ENCODE measurements around the gene KCNJ2.

Gene KCNJ2

DNA sequence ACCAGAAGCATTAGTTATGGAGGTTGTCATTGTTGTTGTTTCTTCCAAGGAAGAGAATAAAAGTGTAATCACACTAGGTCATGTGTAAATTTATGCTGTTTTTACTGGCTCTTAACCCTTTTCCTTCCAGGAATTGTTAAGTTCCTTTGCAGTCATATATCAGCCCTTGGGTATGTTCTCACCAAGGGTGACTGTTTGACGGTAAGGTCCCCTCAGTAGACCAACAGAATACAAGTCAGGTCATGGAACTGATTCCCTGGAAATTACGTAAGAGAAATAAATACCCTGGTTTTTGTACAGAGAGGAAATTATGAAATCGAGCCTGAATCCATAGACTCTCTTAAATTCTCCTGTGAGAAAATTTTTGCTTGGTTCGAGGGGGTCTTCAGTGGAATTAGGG is 11.2 kb upstream of the KCNJ2 start:
- FAIRE-seq = no peak
- DNase-seq (ENCODE audit: insufficient read length, low spot score) = no peak

DNA sequence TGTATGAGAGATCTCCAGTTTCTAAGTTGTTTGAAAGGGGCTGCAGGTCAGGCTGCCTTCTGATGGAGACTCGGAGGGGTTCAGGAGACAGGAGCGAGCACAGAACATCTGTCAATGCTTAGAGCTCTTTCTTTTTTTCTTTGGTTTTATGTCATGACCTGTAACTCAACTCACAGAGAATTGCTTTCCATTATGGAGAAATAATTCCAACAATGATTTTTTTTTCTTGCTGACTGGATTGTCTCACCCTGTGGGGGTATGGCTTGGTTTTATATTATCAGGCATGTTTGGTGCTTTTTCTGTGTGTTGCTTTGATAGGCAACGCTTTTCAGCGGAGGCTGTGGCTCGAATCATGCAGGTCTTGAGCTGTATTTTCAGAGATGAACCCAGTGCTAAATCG is 10.7 kb upstream of the KCNJ2 start:
- no peak for FAIRE-seq
- DNase-seq (ENCODE audit: insufficient read length, low spot score) = no peak

DNA sequence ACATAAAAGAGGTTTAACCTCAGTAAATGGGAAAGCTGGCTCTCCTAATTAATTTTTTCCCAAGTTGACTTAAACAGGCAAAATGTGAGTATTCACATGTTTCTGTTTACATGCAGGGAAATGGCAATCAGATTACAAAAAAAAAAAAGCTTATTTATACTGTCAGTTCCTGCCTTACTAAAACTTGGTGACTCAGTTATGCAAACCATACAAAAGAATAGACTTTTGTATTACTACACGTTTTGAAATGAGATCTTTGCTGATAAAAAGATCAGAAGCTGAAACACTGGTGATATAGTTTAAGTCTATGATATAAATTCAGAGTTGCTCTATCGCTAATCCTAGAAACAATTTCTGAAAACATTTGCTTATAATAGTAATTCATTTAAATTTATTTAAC is 9.4 kb upstream of the KCNJ2 start:
- DNase-seq (ENCODE audit: insufficient read length, low spot score) (no peak), FAIRE-seq (no peak)

DNA sequence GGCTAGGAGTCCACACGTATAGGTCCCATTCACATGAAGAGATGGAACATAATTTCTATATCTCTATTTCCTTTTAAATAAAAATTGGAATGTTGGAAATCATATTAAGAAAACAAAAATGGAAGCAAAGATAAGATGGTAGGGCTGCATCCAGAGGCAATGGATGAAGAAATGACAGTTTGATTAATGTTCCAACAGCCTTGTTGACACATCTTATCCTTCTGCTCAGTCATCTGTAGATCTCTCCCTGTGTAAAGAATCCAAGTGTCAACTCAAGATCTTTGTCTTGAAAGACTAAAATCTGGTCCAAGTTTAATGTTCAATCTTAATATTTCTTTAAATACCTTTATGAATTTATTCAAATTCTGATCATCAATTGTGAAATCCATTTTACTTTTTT is 7.8 kb upstream of the KCNJ2 start:
- FAIRE-seq = no peak
- DNase-seq (ENCODE audit: insufficient read length, low spot score) = no peak

GRCh38 chr17:70165383-70165782 is 3.9 kb upstream of the KCNJ2 start:
- DNase-seq (ENCODE audit: insufficient read length, low spot score) (no peak), FAIRE-seq (no peak)

DNA sequence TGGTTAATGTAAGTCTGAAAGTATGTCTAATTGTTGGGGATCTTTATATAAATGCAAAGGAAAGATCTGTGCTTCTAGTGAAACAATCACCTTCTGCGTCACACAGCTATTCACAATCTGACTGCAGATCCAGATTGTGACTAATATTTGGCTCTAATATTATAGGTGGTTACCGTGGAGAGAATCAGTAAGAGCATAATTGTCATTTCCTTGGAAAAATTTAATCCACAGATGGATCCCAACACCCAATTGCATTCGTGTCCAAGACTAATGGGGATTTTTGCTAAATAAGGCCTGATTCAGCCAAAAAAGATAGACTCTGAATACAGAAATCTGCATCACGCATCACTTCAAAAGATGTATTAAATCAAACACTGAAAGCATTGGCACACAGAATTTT is 2.7 kb upstream of the KCNJ2 start:
- DNase-seq (ENCODE audit: insufficient read length, low spot score) (no peak), FAIRE-seq (no peak)

DNA sequence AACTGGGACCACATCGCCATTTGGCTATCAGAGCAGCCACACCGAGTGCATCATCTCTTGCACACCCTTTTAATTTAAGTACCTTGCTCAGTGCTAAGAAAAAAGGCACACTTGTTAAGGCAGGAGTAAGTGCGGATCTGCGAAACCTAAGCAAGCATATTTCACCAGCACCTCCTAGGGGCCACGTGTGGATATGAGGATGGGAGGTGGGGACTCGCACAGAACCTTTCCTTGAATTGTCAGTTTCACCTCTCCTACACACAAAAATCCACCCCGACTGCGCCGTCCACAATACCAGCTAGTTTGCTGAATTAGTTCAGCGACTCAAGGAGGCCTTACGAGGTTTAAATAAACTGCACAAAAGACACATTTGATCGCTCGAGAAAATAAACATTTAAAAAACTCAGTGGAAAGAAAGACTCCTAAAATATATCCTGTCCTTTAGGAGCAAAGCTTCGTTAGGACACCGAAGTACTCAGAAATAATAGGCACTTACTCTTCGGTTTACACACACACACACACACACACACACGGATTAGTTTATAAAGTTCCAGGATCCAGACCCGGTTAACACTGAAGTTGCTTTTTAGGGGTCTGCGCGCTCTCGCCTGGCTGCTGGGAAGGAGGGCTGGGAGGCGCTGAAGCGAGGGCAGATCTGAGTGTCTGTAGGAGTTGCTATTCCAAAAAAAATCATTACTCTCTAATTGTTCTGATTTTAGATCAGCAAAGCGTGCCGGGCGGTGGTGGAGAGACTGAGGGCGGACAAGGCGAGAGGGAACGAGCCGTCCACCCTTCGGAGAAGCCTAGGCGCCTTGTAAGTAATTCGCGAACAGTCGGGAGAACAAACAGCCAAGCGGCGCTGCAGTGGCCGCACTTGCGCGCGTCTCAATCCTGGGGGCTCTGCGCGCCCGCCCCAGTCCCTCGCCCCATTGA is 1.0 kb upstream of the KCNJ2 start:
- DNase-seq (ENCODE audit: insufficient read length, low spot score) = peak; percentile 28
- FAIRE-seq = peak; percentile 92

- DNase-seq (ENCODE audit: insufficient read length, low spot score) = peak; percentile 2
- FAIRE-seq = no peak
Observed at GRCh38 chr17:70169709-70170597, 621 bp downstream of the KCNJ2 start.

DNA sequence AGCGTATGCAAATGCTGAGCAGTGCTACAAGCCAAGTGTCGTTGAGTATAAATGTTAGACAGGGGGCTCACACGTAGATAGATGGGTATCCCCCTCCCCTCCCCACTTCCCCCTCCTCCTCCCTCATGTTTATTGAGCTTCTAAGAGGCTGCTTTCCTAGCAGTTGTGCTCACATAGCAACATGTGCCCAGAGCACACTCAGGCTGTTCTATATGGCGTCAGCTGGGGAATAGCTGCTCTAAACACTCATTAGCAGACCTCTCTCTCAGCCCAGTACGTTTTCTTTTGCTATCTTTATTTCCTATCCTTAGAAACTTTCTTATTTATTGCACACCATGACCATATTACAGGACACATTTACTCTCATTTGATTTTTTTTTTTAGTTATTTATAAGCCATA is 1.8 kb downstream of the KCNJ2 start:
- DNase-seq (ENCODE audit: insufficient read length, low spot score) (no peak), FAIRE-seq (no peak)

DNA sequence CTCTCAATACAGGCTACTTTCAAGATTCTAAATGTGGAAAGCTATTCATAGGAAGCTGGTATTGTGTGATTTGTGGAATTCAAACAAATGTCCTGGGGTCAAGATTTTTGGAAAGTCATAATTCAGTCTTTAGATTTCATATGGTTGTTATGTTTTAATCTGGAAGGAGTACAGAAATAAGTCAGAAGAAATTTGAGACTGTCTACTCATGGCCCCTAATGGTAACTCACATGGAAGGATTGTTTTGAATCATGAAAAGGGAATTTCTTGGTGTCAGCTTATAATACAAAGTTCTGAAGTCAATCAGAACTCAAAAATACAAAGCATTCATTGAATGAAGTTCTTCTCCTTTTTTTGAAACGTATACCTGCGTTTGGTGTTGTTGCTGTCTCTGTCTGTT is 3.1 kb downstream of the KCNJ2 start:
- no peak for FAIRE-seq

GRCh38 chr17:70172923-70173322 is 3.6 kb downstream of the KCNJ2 start:
- FAIRE-seq (no peak), DNase-seq (ENCODE audit: insufficient read length, low spot score) (no peak)

More for the DNA sequence above, 3.1 kb downstream of the KCNJ2 start:
- DNase-seq (ENCODE audit: insufficient read length, low spot score) = no peak

DNA sequence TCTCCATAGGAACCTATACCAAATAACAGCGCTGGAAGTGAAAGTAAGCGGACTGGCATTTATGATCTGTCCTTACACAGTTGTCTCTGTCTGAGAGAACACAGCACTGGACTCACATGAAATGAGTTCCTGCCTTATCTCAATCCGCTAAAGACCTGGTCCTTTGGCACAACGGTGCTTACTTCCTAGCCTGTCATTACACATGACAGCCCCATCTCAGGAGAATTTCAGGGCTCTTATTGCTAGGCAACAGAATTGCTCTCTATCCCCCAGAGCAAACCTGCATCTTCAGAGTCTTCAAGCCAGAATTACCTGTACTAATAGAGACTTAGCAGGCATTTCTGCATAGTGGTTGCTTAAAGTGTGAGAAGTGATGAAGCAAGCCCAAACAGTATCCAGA is 4.3 kb downstream of the KCNJ2 start:
- no peak for FAIRE-seq

DNA sequence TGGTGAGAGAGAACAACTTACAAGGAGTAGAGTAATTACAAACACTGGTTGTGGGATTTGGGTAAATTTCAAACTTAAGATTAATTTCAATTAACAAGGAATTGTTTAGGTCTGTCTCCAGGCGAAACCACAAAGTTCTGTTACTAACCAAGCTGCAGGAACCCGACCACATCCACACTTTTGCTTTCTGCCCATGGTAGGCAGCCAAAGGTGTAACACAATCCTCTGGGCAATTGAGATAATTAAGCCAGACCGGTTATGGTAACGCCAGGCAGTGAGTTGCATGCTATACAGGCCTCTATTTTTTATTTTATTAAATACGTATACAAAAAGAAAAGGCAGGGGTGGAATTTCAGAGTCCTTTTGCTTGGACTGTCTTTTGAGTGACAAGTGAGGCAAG is 12.0 kb downstream of the KCNJ2 start:
- FAIRE-seq (no peak), DNase-seq (ENCODE audit: insufficient read length, low spot score) (no peak)

More for the DNA sequence above, 4.3 kb downstream of the KCNJ2 start:
- DNase-seq (ENCODE audit: insufficient read length, low spot score) = no peak

DNA sequence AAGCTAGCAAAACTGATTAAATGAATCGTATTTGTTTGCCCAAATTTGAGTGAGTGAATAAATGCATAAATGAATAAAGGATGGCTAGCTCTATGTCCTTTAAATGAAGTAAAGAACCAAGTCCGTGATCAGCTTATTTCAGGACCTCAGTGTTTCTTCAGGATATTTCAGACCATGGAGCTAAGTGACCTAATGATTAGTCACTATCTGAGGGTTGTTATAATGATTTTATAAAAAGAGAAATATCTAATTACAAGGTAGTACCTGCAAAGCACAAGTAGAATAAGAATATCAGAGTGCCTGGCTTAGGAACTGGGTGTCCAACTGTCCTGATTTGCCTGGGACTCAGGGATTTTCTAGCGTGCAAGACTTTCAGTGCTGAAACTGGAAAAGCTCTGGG is 12.5 kb downstream of the KCNJ2 start:
- DNase-seq (ENCODE audit: insufficient read length, low spot score) = no peak

DNA sequence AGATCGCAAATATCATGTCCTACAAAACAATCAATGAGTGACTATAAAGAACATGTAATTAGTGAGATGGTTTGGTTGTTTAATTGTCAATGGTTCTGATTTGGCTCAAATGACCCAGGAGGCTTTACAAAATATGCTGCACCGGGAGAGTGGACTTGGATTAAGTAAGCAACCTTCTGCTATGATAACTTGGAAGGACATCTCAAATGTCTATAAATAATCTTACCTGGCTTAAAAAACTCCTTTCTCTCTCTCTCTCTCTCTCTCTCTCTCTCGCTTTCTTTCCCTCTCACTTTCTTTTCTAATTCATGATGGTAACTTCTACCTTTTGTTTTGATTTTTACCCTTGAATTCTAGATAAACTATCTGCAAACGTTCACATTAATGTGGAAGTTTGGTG is 14.2 kb downstream of the KCNJ2 start:
- DNase-seq (ENCODE audit: insufficient read length, low spot score) = no peak
- FAIRE-seq = no peak

More for the DNA sequence above, 12.5 kb downstream of the KCNJ2 start:
- FAIRE-seq = no peak

GRCh38 chr17:70184207-70184606 is 14.9 kb downstream of the KCNJ2 start:
- no peak for FAIRE-seq
- no peak for DNase-seq (ENCODE audit: insufficient read length, low spot score)

GRCh38 chr17:70184770-70185169 is 15.4 kb downstream of the KCNJ2 start:
- no peak for FAIRE-seq
- DNase-seq (ENCODE audit: insufficient read length, low spot score) = no peak

DNA sequence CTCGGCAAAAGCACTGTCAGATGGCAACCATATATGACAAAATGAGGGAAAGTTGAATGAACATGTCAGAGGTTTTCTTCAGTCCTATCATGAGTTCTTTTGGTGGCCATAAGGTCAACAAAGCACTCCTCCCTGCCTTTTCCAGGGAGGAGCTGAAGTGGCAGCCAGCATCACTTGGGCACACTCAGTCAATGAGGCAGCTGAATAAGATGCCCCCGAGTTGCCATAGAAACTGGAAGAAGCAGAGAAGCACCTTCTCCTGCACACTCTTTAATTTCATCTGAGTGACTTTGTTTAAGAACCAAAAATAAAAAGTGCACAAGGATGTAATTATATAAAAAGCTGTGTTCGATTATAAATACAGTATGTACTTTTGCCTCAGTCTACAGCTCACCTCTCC is 16.0 kb downstream of the KCNJ2 start:
- FAIRE-seq = no peak
- no peak for DNase-seq (ENCODE audit: insufficient read length, low spot score)

- FAIRE-seq (peak; percentile 42), DNase-seq (ENCODE audit: insufficient read length, low spot score) (no peak)
Observed at GRCh38 chr17:70187383-70187782, 18.1 kb downstream of the KCNJ2 start.

DNA sequence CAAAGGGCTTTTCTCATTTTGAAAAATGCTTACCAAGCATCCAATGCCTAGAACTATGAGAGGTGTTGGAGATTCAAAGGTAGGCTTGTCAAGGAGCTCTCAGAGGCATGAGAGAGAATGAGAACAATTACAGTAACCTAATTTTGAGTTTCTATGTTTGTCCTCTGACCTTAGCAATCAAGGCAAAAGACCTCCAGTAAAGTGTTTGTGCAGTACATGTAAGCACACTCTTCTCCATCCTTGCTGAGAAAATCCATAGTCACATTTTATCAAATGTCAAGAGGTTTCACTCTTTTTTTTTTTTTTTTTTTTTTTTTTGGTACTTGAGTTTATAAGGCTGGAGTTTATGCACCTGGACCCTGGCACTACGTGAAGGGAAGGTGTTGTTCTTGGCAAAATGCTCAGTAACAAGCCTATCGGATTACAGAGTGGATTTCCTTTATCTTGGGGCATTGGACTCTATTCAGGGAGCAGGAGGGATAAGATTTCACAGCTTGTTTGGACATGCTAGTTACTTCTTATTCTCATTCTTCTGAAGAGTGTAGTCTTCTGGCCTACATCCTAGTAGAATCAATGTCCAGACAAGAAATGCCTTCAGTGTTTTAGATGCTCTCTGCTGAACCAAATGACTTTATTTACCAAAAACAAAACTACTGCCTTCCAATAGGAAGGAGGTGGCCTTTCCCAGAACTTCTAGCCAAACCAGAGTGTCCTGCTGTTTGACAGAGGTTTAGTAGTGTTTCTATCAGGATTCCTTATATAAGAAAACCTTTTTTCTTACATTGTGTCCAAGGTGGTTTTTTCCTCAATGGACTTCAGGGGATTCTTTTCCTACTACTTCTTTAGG is 21.9 kb downstream of the KCNJ2 start:
- no peak for FAIRE-seq
- no peak for DNase-seq (ENCODE audit: insufficient read length, low spot score)

GRCh38 chr17:70195091-70195490 is 25.8 kb downstream of the KCNJ2 start:
- FAIRE-seq = no peak
- DNase-seq (ENCODE audit: insufficient read length, low spot score) = no peak
